Brain microvascular endothelial cell (primary cell): ENCODE data around the gene RANBP10.
"Not testable (repeated sequence)": the region's sequence is repeated elsewhere in the genome, so short reads cannot be mapped to it uniquely, and the experiment has no call there.

Source experiments
- DNase-seq: peaks from one replicate; pipeline ENCODE4 v3.0.0-alpha.2; 2020
- H3K27ac ChIP-seq: fragments of 250-450 bp; sonication (Bioruptor Pico); 2 replicates; pipeline ENCODE4 v1.5.1; 2020; ENCODE audit warnings: mild to moderate bottlenecking, moderate library complexity
- H3K27me3 ChIP-seq: fragments of 250-450 bp; sonication (Bioruptor Pico); replicated peaks from 2 replicates; pipeline ENCODE4 v1.5.1; 2020; ENCODE audit warnings: mild to moderate bottlenecking
- H3K36me3 ChIP-seq: fragments of 250-450 bp; sonication (Bioruptor Pico); replicated peaks from 2 replicates; pipeline ENCODE4 v1.5.1; 2020; ENCODE audit warnings: mild to moderate bottlenecking
- H3K4me3 ChIP-seq: 2 replicates; pipeline ENCODE4 v1.5.1; 2011; ENCODE audit warnings: low read depth, mild to moderate bottlenecking, control low read depth, low read length, moderate library complexity
- CTCF ChIP-seq: IDR thresholded peaks from 2 replicates; pipeline ENCODE4 v1.5.1; 2011; ENCODE audit warnings: low read depth, mild to moderate bottlenecking, moderate library complexity, low read length, control low read depth, inconsistent platforms; ENCODE audit errors: missing control alignments
- in situ Hi-C: cut with HindIII; loops from 2 replicates; pipeline ENCODE4 v1.10.0; 2017; ENCODE audit warnings: low sequenced_read_pairs, low pct_ligation_motif_present

Gene RANBP10

GRCh38 chr16:67842509-67843342, 36.4 kb upstream of the RANBP10 start:
- no peaks in the 10 kb centered on the region for H3K27me3 ChIP-seq
- in situ Hi-C loops = no loop called here
- TF ChIP-seq CTCF = peak; percentile 61
- peak overlapping the region; percentile 95 for H3K4me3 ChIP-seq
- peak overlapping the region; percentile 96 for H3K27ac ChIP-seq
- DNase-seq = peak; percentile 41
- no peaks in the 10 kb centered on the region for H3K36me3 ChIP-seq

GRCh38 chr16:67841816-67842508, 35.6 kb upstream of the RANBP10 start, which contains the start of gene THAP11:
Gene THAP11, plus strand, starts transcription at chr16:67842320. Its CDS starts 235 bp downstream, at chr16:67842555.
- Histone ChIP-seq H3K27ac (peak within 1 kb of the TSS; percentile 96), H3K36me3 (no peaks in the 10 kb centered on the region), H3K27me3 (no peaks in the 10 kb centered on the region), H3K4me3 (peak within 1 kb of the TSS; percentile 95)
- in situ Hi-C loops = no loop called here
- peak; percentile 87 for DNase-seq
- TF ChIP-seq CTCF = peak; percentile 87

- Histone ChIP-seq H3K27me3 (no peaks in the 10 kb centered on the region), H3K27ac (peak overlapping the region; percentile 96), H3K4me3 (peak overlapping the region; percentile 95), H3K36me3 (no peaks in the 10 kb centered on the region)
- DNase-seq = no peak
- in situ Hi-C loops = no loop called here
- TF ChIP-seq CTCF = no peak
These were observed 34.9 kb upstream of the RANBP10 start for GRCh38 chr16:67841198-67841815.

- H3K27ac ChIP-seq = no peak overlapping the region
- in situ Hi-C loops = no loop called here
- no peak overlapping the region for H3K4me3 ChIP-seq
- DNase-seq = no peak
- TF ChIP-seq CTCF = no peak
- H3K27me3 ChIP-seq = no peaks in the 10 kb centered on the region
- no peaks in the 10 kb centered on the region for H3K36me3 ChIP-seq
These were observed 31.5 kb upstream of the RANBP10 start for GRCh38 chr16:67837811-67838210.

- in situ Hi-C loops, DNase-seq, H3K4me3 ChIP-seq, H3K36me3 ChIP-seq, H3K27ac ChIP-seq, H3K27me3 ChIP-seq: not testable (repeated sequence)
These were observed 30.8 kb upstream of the RANBP10 start for GRCh38 chr16:67837190-67837589.

GRCh38 chr16:67834242-67834614, 27.9 kb upstream of the RANBP10 start:
- no peak overlapping the region for H3K4me3 ChIP-seq
- no peak for DNase-seq
- in situ Hi-C loops = no loop called here
- peaks cover 29% of the 10 kb centered on the region for H3K36me3 ChIP-seq
- no peak overlapping the region for H3K27ac ChIP-seq
- no peaks in the 10 kb centered on the region for H3K27me3 ChIP-seq
- no peak for TF ChIP-seq CTCF
